Glomerular visceral epithelial cell (primary cell): Measurements from ENCODE around the gene PGAP2.
A peak's percentile ranks its signal among the peaks of the same experiment; 100 is the strongest.

Experiments used
- DNase-seq: peaks from one replicate; pipeline ENCODE4 v3.0.0-alpha.2; 2016; ENCODE audit errors: extremely low spot score

PGAP2 gene

GRCh38 chr11:3831378-3832239 lies 23.2 kb downstream of the PGAP2 start:
- no peak for DNase-seq

- no peak for DNase-seq
Observed at GRCh38 chr11:3832816-3833215, 24.5 kb downstream of the PGAP2 start.

- no peak for DNase-seq
Observed at GRCh38 chr11:3833449-3833848, 25.1 kb downstream of the PGAP2 start.

- no peak for DNase-seq
Observed at GRCh38 chr11:3834349-3834663, 25.9 kb downstream of the PGAP2 start.

- DNase-seq, result no peak
Observed at GRCh38 chr11:3834664-3835461, 26.5 kb downstream of the PGAP2 start.

- no peak for DNase-seq
Observed at GRCh38 chr11:3835751-3836150, 27.4 kb downstream of the PGAP2 start.

- DNase-seq, result no peak
Observed at GRCh38 chr11:3836903-3837302, 28.5 kb downstream of the PGAP2 start.

GRCh38 chr11:3837793-3838192 lies 29.4 kb downstream of the PGAP2 start:
- no peak for DNase-seq

GRCh38 chr11:3838504-3838903 lies 30.1 kb downstream of the PGAP2 start:
- DNase-seq, result no peak

- no peak for DNase-seq
Observed at GRCh38 chr11:3840004-3840869, 31.9 kb downstream of the PGAP2 start.

- DNase-seq, result peak; percentile 85
Observed at GRCh38 chr11:3840870-3841425, 32.6 kb downstream of the PGAP2 start, which contains the start of gene RHOG. RHOG (minus strand) TSS chr11:3840959; CDS start chr11:3828138, 12,821 bp downstream.

GRCh38 chr11:3841426-3842350 lies 33.3 kb downstream of the PGAP2 start:
- peak; percentile 86 for DNase-seq

GRCh38 chr11:3843326-3843725 lies 35.0 kb downstream of the PGAP2 start:
- DNase-seq, result no peak

- no peak for DNase-seq
Observed at GRCh38 chr11:3845246-3845645, 36.9 kb downstream of the PGAP2 start.

- no peak for DNase-seq
Observed at GRCh38 chr11:3845670-3846069, 37.3 kb downstream of the PGAP2 start.

GRCh38 chr11:3849297-3849874 lies 41.0 kb downstream of the PGAP2 start:
- DNase-seq, result peak; percentile 43

- no peak for DNase-seq
Observed at GRCh38 chr11:3853545-3853842, 45.1 kb downstream of the PGAP2 start.

GRCh38 chr11:3853899-3854659 lies 45.7 kb downstream of the PGAP2 start:
- no peak for DNase-seq

- DNase-seq, result no peak
Observed at GRCh38 chr11:3854660-3854976, 46.3 kb downstream of the PGAP2 start.
